K562 (cell line): ENCODE data around the gene TEX22.

Experiments
- ATF7 ChIP-seq: fragments of 450-650 bp; IDR thresholded peaks from 2 replicates; pipeline ENCODE4 v1.7.1; 2014; ENCODE audit warnings: mild to moderate bottlenecking, moderate library complexity
- CEBPB ChIP-seq: fragments of 450-650 bp; IDR thresholded peaks from 2 replicates; pipeline ENCODE4 v1.6.1; 2016; ENCODE audit warnings: missing genetic modification characterization, missing compliant biosample characterization
- ETS2 ChIP-seq: IDR thresholded peaks from 2 replicates; pipeline ENCODE4 v1.6.1; 2016; ENCODE audit warnings: borderline replicate concordance, missing genetic modification characterization, mild to moderate bottlenecking, moderate library complexity, missing compliant biosample characterization; ENCODE audit not compliant: poor library complexity, severe bottlenecking
- HNRNPK ChIP-seq: fragments of 200-400 bp; formaldehyde crosslinking; IDR thresholded peaks from one replicate; pipeline ENCODE4 v1.6.1; 2018; ENCODE audit warnings: mild to moderate bottlenecking, low read depth, low read length; ENCODE audit not compliant: poor library complexity, severe bottlenecking
- NCOR1 ChIP-seq: fragments of 450-650 bp; IDR thresholded peaks from 2 replicates; pipeline ENCODE4 v1.6.1; 2016; ENCODE audit warnings: mild to moderate bottlenecking, moderate library complexity
- POLR2A ChIP-seq: fragments of 450-650 bp; conservative IDR thresholded peaks from 2 replicates; pipeline ENCODE4 v1.6.1; 2016
- RBBP5 ChIP-seq: fragments of 200-600 bp; sonication (generic); IDR thresholded peaks from 2 replicates; pipeline ENCODE4 v1.6.1; 2012; ENCODE audit warnings: borderline replicate concordance, mild to moderate bottlenecking, low read length, control low read depth, inconsistent platforms; ENCODE audit not compliant: insufficient read depth, poor library complexity, severe bottlenecking
- SP2 ChIP-seq: IDR thresholded peaks from 2 replicates; pipeline ENCODE4 v1.6.1; 2011; ENCODE audit warnings: mild to moderate bottlenecking, low read depth, low read length, moderate library complexity; ENCODE audit not compliant: poor library complexity, severe bottlenecking; ENCODE audit errors: extremely low read depth
- TAF1 ChIP-seq: IDR thresholded peaks from 2 replicates; pipeline ENCODE4 v1.6.1; 2011; ENCODE audit warnings: mild to moderate bottlenecking, low read length, moderate library complexity; ENCODE audit not compliant: insufficient read depth, control insufficient read depth, severe bottlenecking; ENCODE audit errors: extremely low read depth
- TSC22D4 ChIP-seq: fragments of 450-650 bp; IDR thresholded peaks from 2 replicates; pipeline ENCODE4 v1.6.1; 2016; ENCODE audit warnings: missing genetic modification characterization, missing biosample characterization, control low read depth
- TF ChIP-seq, protein P1 (sequence below): conservative IDR thresholded peaks from 2 replicates; pipeline ENCODE4 v1.6.1; 2011; ENCODE audit warnings: low read depth, mild to moderate bottlenecking, low read length; ENCODE audit not compliant: control insufficient read depth

DNA sequence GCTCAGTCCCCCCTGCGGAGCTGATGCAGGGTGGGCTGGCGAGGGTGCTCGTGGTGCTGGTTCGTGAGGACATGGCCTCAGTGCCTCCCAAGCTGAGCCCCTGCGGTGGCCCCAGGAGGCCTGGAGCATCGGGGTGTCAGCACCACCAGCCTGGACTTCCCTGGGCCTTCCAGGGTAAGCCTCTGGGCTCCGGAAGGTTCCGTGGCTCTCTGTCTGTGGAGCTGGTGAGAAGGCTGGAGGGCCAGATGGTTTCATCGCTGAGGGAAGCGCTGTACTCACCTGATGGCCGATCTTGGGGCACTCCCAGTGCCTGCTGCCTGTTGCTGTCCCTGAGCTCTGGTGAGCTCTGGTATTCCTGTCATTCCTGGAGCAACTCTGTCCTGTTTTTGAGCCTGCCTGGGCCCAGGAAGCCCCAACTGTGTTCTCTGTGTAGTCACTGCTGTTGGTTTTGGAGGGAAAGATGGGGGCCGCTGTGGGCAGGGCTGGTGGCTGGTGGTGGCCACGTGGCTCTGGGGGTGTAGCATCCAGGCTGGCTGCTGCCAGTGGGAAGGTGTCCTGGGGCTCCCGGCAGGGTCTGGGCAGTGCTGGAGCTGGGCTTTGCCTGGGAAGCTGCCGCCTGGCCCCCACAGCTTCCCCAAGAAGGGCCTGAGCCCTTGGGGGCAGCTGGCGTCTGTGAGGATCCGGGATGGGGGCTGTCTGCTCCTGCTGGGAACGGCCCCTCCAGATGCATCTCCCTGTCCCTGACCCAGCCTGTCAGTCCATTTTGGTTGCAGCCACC, 39.6 kb downstream of the TEX22 start:
- TF ChIP-seq CEBPB (tag) (no peak), RBBP5 (no peak), NCOR1 (no peak), HNRNPK (no peak), TAF1 (no peak), ATF7 (no peak), ETS2 (no peak), SP2 (no peak), POLR2A (no peak), TSC22D4 (tag) (no peak)
- TF ChIP-seq, protein P1, sequence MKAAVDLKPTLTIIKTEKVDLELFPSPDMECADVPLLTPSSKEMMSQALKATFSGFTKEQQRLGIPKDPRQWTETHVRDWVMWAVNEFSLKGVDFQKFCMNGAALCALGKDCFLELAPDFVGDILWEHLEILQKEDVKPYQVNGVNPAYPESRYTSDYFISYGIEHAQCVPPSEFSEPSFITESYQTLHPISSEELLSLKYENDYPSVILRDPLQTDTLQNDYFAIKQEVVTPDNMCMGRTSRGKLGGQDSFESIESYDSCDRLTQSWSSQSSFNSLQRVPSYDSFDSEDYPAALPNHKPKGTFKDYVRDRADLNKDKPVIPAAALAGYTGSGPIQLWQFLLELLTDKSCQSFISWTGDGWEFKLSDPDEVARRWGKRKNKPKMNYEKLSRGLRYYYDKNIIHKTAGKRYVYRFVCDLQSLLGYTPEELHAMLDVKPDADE, result no peak
